ENCODE results near the gene OR14A16. TPM values are rescaled to one million over a fixed set of nuclear protein-coding genes. Genes with fewer than 3 reads are reported as not detected.

OR14A16 gene
- total RNA-seq, 4 donors from 2014 or later = not detected

DNA sequence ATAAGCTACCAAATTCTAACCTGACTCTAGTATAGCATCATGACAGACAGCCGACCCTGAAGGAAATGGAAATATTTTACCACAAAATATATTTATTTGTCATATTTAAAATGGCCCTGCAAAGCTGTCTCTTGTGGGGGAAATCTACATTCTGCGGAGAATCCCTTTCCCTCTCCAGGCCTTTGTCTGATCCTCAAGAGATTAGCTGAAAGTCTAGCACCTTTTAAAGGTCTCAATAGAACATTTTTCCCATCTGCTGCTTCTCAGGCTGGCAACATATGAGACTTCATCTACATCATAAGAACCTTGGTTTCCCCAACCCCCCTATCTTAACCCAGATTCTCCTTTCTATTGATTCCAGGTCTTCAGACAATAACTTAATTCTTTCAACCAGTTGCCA, 19.5 kb upstream of the OR14A16 start:
- DNase-seq = no peak
- intact Hi-C loops (cut with DNase I; ENCODE audit: low total_unique reads) = no loop called here
- Histone ChIP-seq H3K27me3 (no peaks in the 10 kb centered on the region), H3K36me3 (no peaks in the 10 kb centered on the region), H3K4me1 (no peaks in the 10 kb centered on the region), H3K4me3 (no peak overlapping the region), H3K9me3 (no peaks in the 10 kb centered on the region), H3K27ac (no peak overlapping the region)
- 48 to 50% methylated on average over 2 of the region's 2 CpGs for WGBS, 2 donors (ENCODE audit: low coverage in 1 of 2)
- TF ChIP-seq EP300 (IDR thresholded peaks at IDR 0.05; ENCODE audit: low read depth) (no peak), POLR2A (IDR thresholded peaks at IDR 0.05) (no peak), POLR2AphosphoS5 (IDR thresholded peaks at IDR 0.05) (no peak)
- TF ChIP-seq, protein P1, sequence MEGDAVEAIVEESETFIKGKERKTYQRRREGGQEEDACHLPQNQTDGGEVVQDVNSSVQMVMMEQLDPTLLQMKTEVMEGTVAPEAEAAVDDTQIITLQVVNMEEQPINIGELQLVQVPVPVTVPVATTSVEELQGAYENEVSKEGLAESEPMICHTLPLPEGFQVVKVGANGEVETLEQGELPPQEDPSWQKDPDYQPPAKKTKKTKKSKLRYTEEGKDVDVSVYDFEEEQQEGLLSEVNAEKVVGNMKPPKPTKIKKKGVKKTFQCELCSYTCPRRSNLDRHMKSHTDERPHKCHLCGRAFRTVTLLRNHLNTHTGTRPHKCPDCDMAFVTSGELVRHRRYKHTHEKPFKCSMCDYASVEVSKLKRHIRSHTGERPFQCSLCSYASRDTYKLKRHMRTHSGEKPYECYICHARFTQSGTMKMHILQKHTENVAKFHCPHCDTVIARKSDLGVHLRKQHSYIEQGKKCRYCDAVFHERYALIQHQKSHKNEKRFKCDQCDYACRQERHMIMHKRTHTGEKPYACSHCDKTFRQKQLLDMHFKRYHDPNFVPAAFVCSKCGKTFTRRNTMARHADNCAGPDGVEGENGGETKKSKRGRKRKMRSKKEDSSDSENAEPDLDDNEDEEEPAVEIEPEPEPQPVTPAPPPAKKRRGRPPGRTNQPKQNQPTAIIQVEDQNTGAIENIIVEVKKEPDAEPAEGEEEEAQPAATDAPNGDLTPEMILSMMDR (IDR thresholded peaks at IDR 0.05) = no peak
- in situ Hi-C loops (cut with MboI; ENCODE audit: low pct_ligation_motif_present in 1 of 4, low pct_unique_long_range_greater_than_20kb in 1 of 4, low sequenced_read_pairs in 3 of 4) = no loop called here

DNA sequence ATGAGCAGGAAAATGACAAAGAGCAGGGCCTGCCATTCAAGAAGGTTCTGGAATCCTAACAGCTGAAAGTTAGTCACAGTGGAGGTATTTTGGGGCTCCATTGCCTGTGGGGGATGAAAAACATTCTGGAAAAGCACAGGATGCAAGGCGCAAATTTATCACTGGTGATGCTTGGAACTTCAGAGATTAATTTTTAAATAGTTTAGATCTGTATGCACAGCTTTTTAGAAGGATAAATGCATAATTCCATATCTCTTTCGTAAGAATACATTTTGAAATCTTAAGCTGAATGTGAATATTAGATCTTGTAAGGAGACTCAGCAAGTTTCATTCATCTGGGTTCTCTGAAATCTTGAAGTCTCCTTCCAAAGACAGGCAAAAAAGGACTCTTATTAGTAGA, 17.9 kb upstream of the OR14A16 start, which contains the start of gene OR11L1:
Gene OR11L1, minus strand, starts transcription at position 101 of the 400 bp plus-strand sequence. Its CDS starts 0 bp downstream, at position 101.
- TF ChIP-seq, protein P1 (IDR thresholded peaks at IDR 0.05) = no peak
- TF ChIP-seq POLR2A (IDR thresholded peaks at IDR 0.05) (no peak), POLR2AphosphoS5 (IDR thresholded peaks at IDR 0.05) (no peak), EP300 (IDR thresholded peaks at IDR 0.05; ENCODE audit: low read depth) (no peak)
- Histone ChIP-seq H3K4me1 (no peaks in the 10 kb centered on the region), H3K27me3 (no peaks in the 10 kb centered on the region), H3K27ac (no peak within 1 kb of the TSS), H3K9me3 (no peaks in the 10 kb centered on the region), H3K4me3 (no peak within 1 kb of the TSS), H3K36me3 (no peaks in the 10 kb centered on the region)
- DNase-seq = no peak
- in situ Hi-C loops (cut with MboI; ENCODE audit: low pct_ligation_motif_present in 1 of 4, low pct_unique_long_range_greater_than_20kb in 1 of 4, low sequenced_read_pairs in 3 of 4) = no loop called here
- intact Hi-C loops (cut with DNase I; ENCODE audit: low total_unique reads) = no loop called here
- 89 to 96% methylated on average over 2 of the region's 2 CpGs for WGBS, 2 donors (ENCODE audit: low coverage in 1 of 2)

DNA sequence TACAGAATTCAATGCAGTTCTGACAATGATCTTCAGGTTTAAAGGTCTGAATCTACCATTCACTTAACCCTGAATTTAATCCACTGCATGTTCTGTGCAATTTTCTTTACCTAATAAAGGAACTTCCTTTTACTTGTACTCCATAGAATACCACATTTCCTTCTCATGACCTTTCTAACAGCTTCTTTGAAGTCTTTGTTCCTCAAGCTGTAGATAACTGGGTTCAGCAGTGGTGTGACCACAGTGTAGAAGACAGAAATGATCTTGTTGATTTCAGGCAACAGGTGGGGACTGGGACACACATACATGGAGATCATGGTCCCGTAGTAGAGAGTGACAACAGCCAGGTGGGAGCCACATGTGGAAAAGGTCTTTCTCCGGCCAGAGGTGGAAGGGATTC, 16.9 kb upstream of the OR14A16 start:
- Histone ChIP-seq H3K4me1 (no peaks in the 10 kb centered on the region), H3K9me3 (no peaks in the 10 kb centered on the region), H3K36me3 (no peaks in the 10 kb centered on the region), H3K27me3 (no peaks in the 10 kb centered on the region), H3K27ac (no peak overlapping the region), H3K4me3 (no peak overlapping the region)
- in situ Hi-C loops (cut with MboI; ENCODE audit: low pct_ligation_motif_present in 1 of 4, low pct_unique_long_range_greater_than_20kb in 1 of 4, low sequenced_read_pairs in 3 of 4) = no loop called here
- TF ChIP-seq EP300 (IDR thresholded peaks at IDR 0.05; ENCODE audit: low read depth) = no peak
- intact Hi-C loops (cut with DNase I; ENCODE audit: low total_unique reads) = no loop called here
- 82 to 94% methylated on average over 2 of the region's 2 CpGs for WGBS, 2 donors (ENCODE audit: low coverage in 1 of 2)
- no peak for DNase-seq

DNA sequence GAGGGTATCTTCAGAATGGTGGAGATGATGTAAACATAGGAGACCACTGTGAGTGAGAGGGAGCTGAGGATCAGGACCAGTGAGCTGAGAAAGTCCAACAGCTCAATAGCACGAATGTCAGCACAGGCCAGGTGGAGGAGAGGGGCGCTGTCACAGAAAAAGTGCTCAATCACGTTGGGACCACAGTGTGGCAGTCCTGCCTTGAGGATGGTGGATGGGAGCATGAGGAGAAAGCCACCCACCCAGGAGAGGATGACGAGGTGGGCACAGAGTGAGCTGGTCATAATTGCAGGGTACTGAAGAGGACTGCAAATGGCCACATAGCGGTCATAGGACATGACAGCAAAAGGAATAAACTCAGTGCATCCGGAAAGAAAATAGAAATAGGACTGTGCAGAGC, 9.7 kb upstream of the OR14A16 start:
- intact Hi-C loops (cut with DNase I; ENCODE audit: low total_unique reads) (no loop called here), in situ Hi-C loops (cut with MboI; ENCODE audit: low pct_ligation_motif_present in 1 of 4, low pct_unique_long_range_greater_than_20kb in 1 of 4, low sequenced_read_pairs in 3 of 4) (no loop called here)
- DNase-seq = no peak
- no peaks in the 10 kb centered on the region for H3K4me1 ChIP-seq
- H3K9me3 ChIP-seq = no peaks in the 10 kb centered on the region
- WGBS, 2 donors (ENCODE audit: low coverage in 1 of 2) = 53 to 74% methylated on average over 3 to 6 of the region's 6 CpGs
- H3K27ac ChIP-seq = no peak overlapping the region
- TF ChIP-seq POLR2A (IDR thresholded peaks at IDR 0.05) = no peak
- TF ChIP-seq, protein P1 (IDR thresholded peaks at IDR 0.05) = no peak
- TF ChIP-seq EP300 (IDR thresholded peaks at IDR 0.05; ENCODE audit: low read depth) = no peak
- H3K4me3 ChIP-seq = no peak overlapping the region
- no peaks in the 10 kb centered on the region for H3K36me3 ChIP-seq
- no peaks in the 10 kb centered on the region for H3K27me3 ChIP-seq

DNA sequence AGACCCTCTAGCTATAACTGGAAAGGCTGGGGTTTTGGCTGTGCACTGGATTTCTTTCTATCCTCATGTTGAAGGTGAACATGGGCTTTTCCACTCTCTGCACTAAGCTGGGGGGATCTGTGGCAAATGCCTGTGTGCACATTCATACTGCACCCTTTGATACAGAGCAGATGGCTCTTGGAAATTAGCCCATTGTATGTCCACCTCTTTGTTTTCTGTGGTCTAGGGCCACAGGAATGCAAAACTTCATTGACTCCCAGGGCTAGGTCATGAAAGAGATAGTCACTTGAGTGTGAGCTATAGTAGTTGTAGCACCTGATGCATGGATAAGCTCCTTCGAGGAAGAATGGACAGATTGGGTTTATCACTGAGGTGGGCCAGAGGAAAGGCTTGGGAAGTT, 5.7 kb upstream of the OR14A16 start:
- no peaks in the 10 kb centered on the region for H3K36me3 ChIP-seq
- intact Hi-C loops (cut with DNase I; ENCODE audit: low total_unique reads) = no loop called here
- no peak overlapping the region for H3K4me3 ChIP-seq
- H3K27ac ChIP-seq = no peak overlapping the region
- WGBS, 2 donors (ENCODE audit: low coverage in 1 of 2) = 0% methylated on average over 1 of the region's 1 CpG; no CpG with 5 or more reads in 1 of the 2 donors
- H3K9me3 ChIP-seq = no peaks in the 10 kb centered on the region
- no peak for DNase-seq
- no peak for TF ChIP-seq EP300 (IDR thresholded peaks at IDR 0.05; ENCODE audit: low read depth)
- TF ChIP-seq, protein P1 (IDR thresholded peaks at IDR 0.05) = no peak
- H3K27me3 ChIP-seq = no peaks in the 10 kb centered on the region
- in situ Hi-C loops (cut with MboI; ENCODE audit: low pct_ligation_motif_present in 1 of 4, low pct_unique_long_range_greater_than_20kb in 1 of 4, low sequenced_read_pairs in 3 of 4) = no loop called here
- no peaks in the 10 kb centered on the region for H3K4me1 ChIP-seq

Measured in transverse colon (tissue), 4 donors.